ENCODE measurements around the gene WSB1.

The WSB1 gene

DNA sequence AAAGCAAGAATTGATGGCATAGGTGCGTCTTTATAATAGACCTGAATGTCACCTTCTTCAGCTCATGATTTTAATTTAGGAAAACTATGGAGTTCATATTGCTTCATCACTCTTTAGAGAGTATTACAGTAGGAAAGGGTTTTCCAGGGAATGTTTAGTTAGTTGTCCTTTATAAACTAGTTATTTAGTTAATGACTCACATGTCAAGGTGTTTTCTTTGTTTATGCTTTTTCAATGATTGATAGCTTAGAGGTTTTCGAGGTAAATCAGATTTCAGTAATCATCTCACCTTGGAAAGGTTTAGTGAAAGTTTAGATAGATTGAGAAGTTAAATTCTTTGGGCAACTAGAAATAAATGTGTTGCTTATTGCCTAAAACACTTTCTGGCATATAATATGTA is 9.8 kb downstream of the WSB1 start:
- no peaks in the 10 kb centered on the region for H3K27me3 ChIP-seq (ENCODE audit: insufficient read depth, poor library complexity, severe bottlenecking)

DNA sequence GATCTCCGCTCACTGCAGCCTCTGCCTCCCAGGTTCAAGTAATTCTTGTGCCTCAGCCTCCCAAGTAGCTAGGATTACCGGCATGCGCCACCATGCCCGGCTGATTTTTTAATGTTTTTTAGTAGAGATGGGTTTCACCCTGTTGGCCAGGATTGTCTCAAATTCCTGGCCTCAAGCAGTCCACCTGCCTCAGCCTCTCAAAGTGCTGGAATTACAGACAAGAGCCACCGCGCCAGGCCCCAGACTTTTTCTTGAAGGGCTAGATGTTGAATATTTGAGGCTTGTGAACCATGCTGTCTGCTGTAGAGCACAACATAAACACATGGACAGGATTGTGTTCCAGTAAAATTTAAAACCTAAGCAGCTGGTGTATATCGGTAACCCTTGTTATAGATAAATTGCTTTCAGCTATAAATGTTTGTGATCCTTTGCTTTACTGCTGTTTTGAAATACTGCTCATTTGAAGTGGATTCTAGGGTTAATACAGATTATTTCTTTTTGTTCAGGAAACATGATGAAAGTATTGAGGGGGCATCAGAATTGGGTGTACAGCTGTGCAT is 12.4 kb downstream of the WSB1 start:
- DNase-seq (ENCODE audit: low read depth in 1 of 2, low spot score in 1 of 2): no peak
- no peak overlapping the region for H3K4me3 ChIP-seq (replicated peaks; ENCODE audit: insufficient read depth, low read length)
- TF ChIP-seq SPI1 (IDR thresholded peaks at IDR 0.05; ENCODE audit: borderline replicate concordance, low read depth) (no peak), GABPA (IDR thresholded peaks at IDR 0.05; ENCODE audit: low read depth) (no peak), POLR2AphosphoS5 (IDR thresholded peaks at IDR 0.05; ENCODE audit: low read depth) (no peak)
- TF ChIP-seq, protein P1, sequence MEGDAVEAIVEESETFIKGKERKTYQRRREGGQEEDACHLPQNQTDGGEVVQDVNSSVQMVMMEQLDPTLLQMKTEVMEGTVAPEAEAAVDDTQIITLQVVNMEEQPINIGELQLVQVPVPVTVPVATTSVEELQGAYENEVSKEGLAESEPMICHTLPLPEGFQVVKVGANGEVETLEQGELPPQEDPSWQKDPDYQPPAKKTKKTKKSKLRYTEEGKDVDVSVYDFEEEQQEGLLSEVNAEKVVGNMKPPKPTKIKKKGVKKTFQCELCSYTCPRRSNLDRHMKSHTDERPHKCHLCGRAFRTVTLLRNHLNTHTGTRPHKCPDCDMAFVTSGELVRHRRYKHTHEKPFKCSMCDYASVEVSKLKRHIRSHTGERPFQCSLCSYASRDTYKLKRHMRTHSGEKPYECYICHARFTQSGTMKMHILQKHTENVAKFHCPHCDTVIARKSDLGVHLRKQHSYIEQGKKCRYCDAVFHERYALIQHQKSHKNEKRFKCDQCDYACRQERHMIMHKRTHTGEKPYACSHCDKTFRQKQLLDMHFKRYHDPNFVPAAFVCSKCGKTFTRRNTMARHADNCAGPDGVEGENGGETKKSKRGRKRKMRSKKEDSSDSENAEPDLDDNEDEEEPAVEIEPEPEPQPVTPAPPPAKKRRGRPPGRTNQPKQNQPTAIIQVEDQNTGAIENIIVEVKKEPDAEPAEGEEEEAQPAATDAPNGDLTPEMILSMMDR (IDR thresholded peaks at IDR 0.05; ENCODE audit: insufficient read depth, low read length): no peak
- TF ChIP-seq, protein P2, sequence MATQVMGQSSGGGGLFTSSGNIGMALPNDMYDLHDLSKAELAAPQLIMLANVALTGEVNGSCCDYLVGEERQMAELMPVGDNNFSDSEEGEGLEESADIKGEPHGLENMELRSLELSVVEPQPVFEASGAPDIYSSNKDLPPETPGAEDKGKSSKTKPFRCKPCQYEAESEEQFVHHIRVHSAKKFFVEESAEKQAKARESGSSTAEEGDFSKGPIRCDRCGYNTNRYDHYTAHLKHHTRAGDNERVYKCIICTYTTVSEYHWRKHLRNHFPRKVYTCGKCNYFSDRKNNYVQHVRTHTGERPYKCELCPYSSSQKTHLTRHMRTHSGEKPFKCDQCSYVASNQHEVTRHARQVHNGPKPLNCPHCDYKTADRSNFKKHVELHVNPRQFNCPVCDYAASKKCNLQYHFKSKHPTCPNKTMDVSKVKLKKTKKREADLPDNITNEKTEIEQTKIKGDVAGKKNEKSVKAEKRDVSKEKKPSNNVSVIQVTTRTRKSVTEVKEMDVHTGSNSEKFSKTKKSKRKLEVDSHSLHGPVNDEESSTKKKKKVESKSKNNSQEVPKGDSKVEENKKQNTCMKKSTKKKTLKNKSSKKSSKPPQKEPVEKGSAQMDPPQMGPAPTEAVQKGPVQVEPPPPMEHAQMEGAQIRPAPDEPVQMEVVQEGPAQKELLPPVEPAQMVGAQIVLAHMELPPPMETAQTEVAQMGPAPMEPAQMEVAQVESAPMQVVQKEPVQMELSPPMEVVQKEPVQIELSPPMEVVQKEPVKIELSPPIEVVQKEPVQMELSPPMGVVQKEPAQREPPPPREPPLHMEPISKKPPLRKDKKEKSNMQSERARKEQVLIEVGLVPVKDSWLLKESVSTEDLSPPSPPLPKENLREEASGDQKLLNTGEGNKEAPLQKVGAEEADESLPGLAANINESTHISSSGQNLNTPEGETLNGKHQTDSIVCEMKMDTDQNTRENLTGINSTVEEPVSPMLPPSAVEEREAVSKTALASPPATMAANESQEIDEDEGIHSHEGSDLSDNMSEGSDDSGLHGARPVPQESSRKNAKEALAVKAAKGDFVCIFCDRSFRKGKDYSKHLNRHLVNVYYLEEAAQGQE (IDR thresholded peaks at IDR 0.05; ENCODE audit: insufficient replicate concordance, low read depth): no peak
- H3K27me3 ChIP-seq (ENCODE audit: insufficient read depth, poor library complexity, severe bottlenecking): no peaks in the 10 kb centered on the region
- no peak overlapping the region for H3K27ac ChIP-seq (replicated peaks)

More for the DNA sequence above, 9.8 kb downstream of the WSB1 start:
- TF ChIP-seq, protein P1 (IDR thresholded peaks at IDR 0.05; ENCODE audit: insufficient read depth, low read length): no peak
- TF ChIP-seq POLR2AphosphoS5 (IDR thresholded peaks at IDR 0.05; ENCODE audit: low read depth) (no peak), SPI1 (IDR thresholded peaks at IDR 0.05; ENCODE audit: borderline replicate concordance, low read depth) (no peak)
- DNase-seq (ENCODE audit: low read depth in 1 of 2, low spot score in 1 of 2): no peak
- Histone ChIP-seq H3K4me3 (replicated peaks; ENCODE audit: insufficient read depth, low read length) (no peak overlapping the region), H3K27ac (replicated peaks) (no peak overlapping the region)

DNA sequence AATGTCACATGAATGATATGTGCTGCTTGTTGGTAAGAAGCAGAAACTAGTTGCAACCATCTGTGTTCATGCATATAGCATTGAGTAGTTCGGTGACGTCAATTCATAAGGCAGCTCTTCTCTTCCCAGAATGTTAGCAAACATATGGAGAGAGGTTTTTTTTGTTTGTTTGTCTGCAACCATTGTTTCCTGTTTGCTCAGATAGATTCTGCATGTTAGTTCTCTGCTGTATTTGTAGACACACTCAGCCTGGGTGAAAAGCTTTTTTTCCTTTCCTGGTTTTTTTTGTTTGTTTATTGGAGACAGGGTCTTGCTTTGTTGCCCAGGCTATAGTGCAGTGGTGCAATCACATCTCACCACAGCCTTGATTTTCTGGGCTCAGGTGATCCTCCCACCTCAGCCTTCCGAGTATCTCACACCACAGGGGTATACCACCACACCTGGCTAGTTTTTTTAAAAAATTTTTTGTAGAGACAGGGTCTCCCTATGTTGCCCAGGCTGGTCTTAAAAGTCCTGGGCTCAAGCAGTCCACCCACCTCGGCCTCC is 16.7 kb downstream of the WSB1 start:
- Histone ChIP-seq H3K27me3 (ENCODE audit: insufficient read depth, poor library complexity, severe bottlenecking) (no peaks in the 10 kb centered on the region), H3K4me3 (replicated peaks; ENCODE audit: insufficient read depth, low read length) (no peak overlapping the region), H3K27ac (replicated peaks) (no peak overlapping the region)
- TF ChIP-seq SPI1 (IDR thresholded peaks at IDR 0.05; ENCODE audit: borderline replicate concordance, low read depth) (no peak), GABPA (IDR thresholded peaks at IDR 0.05; ENCODE audit: low read depth) (no peak), POLR2AphosphoS5 (IDR thresholded peaks at IDR 0.05; ENCODE audit: low read depth) (no peak)
- TF ChIP-seq, protein P1 (IDR thresholded peaks at IDR 0.05; ENCODE audit: insufficient read depth, low read length): no peak
- TF ChIP-seq, protein P2 (IDR thresholded peaks at IDR 0.05; ENCODE audit: insufficient replicate concordance, low read depth): no peak
- DNase-seq (ENCODE audit: low read depth in 1 of 2, low spot score in 1 of 2): no peak

DNA sequence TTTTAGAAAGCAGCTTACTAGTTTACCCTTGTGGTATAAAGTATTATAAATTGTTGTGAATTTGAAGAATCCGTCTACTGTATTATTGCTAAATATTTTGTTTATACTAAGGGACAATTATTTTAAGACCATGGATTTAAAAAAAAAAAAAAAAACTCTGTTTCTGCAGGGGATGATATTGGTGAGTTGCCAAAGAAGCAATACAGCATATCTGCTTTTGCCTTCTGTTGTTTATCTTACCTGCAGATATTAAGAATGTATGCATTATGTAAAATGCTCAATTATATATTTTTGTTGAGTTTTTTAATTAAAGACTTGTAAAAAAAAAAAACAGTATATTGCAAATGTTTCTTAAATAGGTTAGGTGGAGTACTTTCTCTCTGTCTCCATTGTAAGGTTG is 19.4 kb downstream of the WSB1 start:
- Histone ChIP-seq H3K27me3 (ENCODE audit: insufficient read depth, poor library complexity, severe bottlenecking) (no peaks in the 10 kb centered on the region), H3K4me3 (replicated peaks; ENCODE audit: insufficient read depth, low read length) (no peak overlapping the region), H3K27ac (replicated peaks) (no peak overlapping the region)
- no peak for DNase-seq (ENCODE audit: low read depth in 1 of 2, low spot score in 1 of 2)
- TF ChIP-seq, protein P2 (IDR thresholded peaks at IDR 0.05; ENCODE audit: insufficient replicate concordance, low read depth): no peak
- TF ChIP-seq GABPA (IDR thresholded peaks at IDR 0.05; ENCODE audit: low read depth) (no peak), POLR2AphosphoS5 (IDR thresholded peaks at IDR 0.05; ENCODE audit: low read depth) (no peak), SPI1 (IDR thresholded peaks at IDR 0.05; ENCODE audit: borderline replicate concordance, low read depth) (no peak)
- TF ChIP-seq, protein P1 (IDR thresholded peaks at IDR 0.05; ENCODE audit: insufficient read depth, low read length): no peak
